Measurements from ENCODE around the gene SEM1. TPM values are rescaled to one million over a fixed set of nuclear protein-coding genes. Genes with fewer than 3 reads are reported as not detected.
"Not testable (repeated sequence)": the region's sequence is repeated elsewhere in the genome, so short reads cannot be mapped to it uniquely, and the experiment has no call there.

SEM1 gene
- 10 to 100 TPM; 15.2 to 24.9 TPM for total RNA-seq
- 21.6 to 33.4 reads per million in 2 donors for total RNA-seq

- H3K36me3 Mint-ChIP-seq (ENCODE audit: low read depth) = no peaks in the 10 kb centered on the region
- peaks cover 21% of the 10 kb centered on the region for H3K4me1 Mint-ChIP-seq
- H3K4me3 Mint-ChIP-seq = peak within 1 kb of the TSS; percentile 99
- H3K27me3 Mint-ChIP-seq = no peaks in the 10 kb centered on the region
- H3K27ac Mint-ChIP-seq = peak within 1 kb of the TSS; percentile 98
- ATAC-seq (peak; percentile 88), DNase-seq (peak; percentile 28 to 46 (median 32))
- no peaks in the 10 kb centered on the region for H3K9me3 ChIP-seq (ENCODE audit: control insufficient read depth, low read length, poor library complexity, severe bottlenecking)
These were observed at the start of gene SEM1 for GRCh38 chr7:96709381-96710228. SEM1 (minus strand) TSS chr7:96709846; CDS start chr7:96709763, 83 bp downstream.

DNA sequence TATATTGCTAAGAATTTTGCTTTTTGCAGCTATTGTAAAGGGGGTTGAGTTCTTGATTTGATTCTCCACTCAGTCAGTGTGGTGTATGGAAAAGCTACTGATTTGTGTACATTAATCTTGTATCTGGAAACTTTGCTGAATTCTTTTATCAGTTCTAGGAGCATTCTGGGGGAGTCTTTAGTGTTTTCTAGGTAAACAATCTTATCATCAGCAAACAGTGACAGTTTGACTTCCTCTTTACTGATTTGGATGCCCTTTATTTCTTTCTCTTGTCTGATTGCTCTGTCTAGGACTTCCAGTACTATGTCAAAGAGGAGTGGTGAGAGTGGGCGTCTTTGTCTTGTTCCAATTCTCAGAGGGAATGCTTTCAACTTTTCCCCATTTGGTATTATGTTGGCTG, 48.2 kb upstream of the SEM1 start:
- DNase-seq; H3K9me3 ChIP-seq (ENCODE audit: control insufficient read depth, low read length, poor library complexity, severe bottlenecking); H3K36me3 Mint-ChIP-seq (ENCODE audit: low read depth); H3K27ac Mint-ChIP-seq; ATAC-seq; H3K4me1 Mint-ChIP-seq; H3K4me3 Mint-ChIP-seq: not testable (repeated sequence)
- H3K27me3 Mint-ChIP-seq = peaks cover 12% of the 10 kb centered on the region

DNA sequence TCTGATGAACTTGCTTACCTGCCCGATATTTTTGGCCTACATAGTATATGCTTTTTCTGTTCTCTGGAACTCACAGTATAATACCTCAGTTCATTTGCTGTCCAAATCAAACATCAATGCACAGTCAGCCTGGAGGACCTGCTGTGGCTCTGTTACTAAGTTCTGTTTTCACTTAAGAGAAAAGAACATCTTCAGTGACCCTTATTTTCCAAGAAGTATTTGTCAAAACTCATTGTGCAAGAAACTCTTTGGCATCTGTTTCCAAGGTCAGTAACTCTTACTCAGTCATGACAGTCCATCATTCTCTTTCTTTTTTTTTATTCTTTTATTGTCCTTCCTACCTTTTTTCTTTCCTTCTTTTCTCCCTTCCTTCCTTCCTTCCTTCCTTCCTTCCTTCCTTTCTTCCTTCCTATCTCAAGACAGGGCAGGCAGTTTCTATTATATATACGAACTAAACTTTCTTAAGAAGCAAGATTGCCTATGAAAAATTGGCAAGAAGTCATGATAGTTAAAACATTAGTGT, 37.8 kb upstream of the SEM1 start:
- Mint-ChIP-seq H3K27ac (no peak overlapping the region), H3K36me3 (ENCODE audit: low read depth) (peaks cover 2% of the 10 kb centered on the region), H3K27me3 (peaks cover 6% of the 10 kb centered on the region), H3K4me1 (no peaks in the 10 kb centered on the region), H3K4me3 (no peak overlapping the region)
- DNase-seq (no peak), ATAC-seq (no peak)
- no peaks in the 10 kb centered on the region for H3K9me3 ChIP-seq (ENCODE audit: control insufficient read depth, low read length, poor library complexity, severe bottlenecking)

DNA sequence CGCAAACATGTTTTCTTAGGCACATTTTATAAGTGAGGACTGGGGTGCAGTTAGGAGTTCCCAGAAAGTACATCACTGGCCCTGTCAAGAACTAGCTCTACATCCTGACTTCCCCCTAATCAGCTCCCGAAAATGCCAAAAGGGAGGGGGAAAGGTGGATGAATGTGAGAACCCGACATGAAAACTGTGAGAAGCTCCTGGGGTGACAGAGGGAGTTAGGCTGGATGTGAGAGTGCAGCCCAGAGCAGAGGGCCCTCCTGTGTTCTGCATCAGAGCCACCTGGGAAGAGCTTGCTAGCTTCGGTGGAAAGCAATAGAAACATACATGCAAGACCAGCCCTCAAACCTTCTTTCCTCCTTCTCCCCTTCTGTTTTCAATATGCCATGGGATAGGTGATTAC, 30.5 kb upstream of the SEM1 start:
- ATAC-seq (no peak), DNase-seq (no peak)
- Mint-ChIP-seq H3K4me1 (no peaks in the 10 kb centered on the region), H3K4me3 (no peak overlapping the region), H3K27ac (no peak overlapping the region), H3K27me3 (peaks cover 34% of the 10 kb centered on the region), H3K36me3 (ENCODE audit: low read depth) (no peaks in the 10 kb centered on the region)
- no peaks in the 10 kb centered on the region for H3K9me3 ChIP-seq (ENCODE audit: control insufficient read depth, low read length, poor library complexity, severe bottlenecking)

DNA sequence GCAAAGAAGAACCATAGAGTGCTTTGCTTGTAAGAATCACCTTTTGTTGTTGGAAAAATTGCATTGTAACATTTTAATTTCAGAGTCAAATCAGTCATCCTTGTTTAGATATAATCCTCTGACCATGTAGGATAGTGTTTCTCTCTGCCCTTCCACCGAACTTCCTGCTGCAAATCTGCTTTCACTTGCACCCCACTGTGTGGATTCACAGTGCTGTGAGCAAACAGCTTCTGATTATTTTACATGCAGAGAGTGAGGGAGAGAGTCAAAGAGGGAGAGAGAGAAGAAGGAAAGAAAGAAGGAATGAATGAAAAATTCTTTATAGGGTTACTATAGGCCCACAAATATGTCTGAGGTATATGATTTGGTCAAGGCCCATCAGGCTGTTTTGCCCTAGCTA, 30.0 kb upstream of the SEM1 start:
- Mint-ChIP-seq H3K27me3 (peaks cover 29% of the 10 kb centered on the region), H3K4me1 (no peaks in the 10 kb centered on the region), H3K27ac (no peak overlapping the region), H3K36me3 (ENCODE audit: low read depth) (no peaks in the 10 kb centered on the region), H3K4me3 (no peak overlapping the region)
- H3K9me3 ChIP-seq (ENCODE audit: control insufficient read depth, low read length, poor library complexity, severe bottlenecking) = no peaks in the 10 kb centered on the region
- ATAC-seq (no peak), DNase-seq (no peak)

GRCh38 chr7:96739167-96739566, 29.5 kb upstream of the SEM1 start:
- H3K4me3 Mint-ChIP-seq = no peak overlapping the region
- no peak for DNase-seq
- H3K36me3 Mint-ChIP-seq (ENCODE audit: low read depth) = no peaks in the 10 kb centered on the region
- no peaks in the 10 kb centered on the region for H3K4me1 Mint-ChIP-seq
- no peaks in the 10 kb centered on the region for H3K9me3 ChIP-seq (ENCODE audit: control insufficient read depth, low read length, poor library complexity, severe bottlenecking)
- H3K27ac Mint-ChIP-seq = no peak overlapping the region
- no peak for ATAC-seq
- peaks cover 30% of the 10 kb centered on the region for H3K27me3 Mint-ChIP-seq

GRCh38 chr7:96738705-96739104, 29.1 kb upstream of the SEM1 start:
- Mint-ChIP-seq H3K4me1 (no peaks in the 10 kb centered on the region), H3K27ac (no peak overlapping the region), H3K27me3 (peaks cover 33% of the 10 kb centered on the region), H3K4me3 (no peak overlapping the region), H3K36me3 (ENCODE audit: low read depth) (no peaks in the 10 kb centered on the region)
- DNase-seq (no peak), ATAC-seq (no peak)
- no peaks in the 10 kb centered on the region for H3K9me3 ChIP-seq (ENCODE audit: control insufficient read depth, low read length, poor library complexity, severe bottlenecking)

GRCh38 chr7:96737545-96738050, 28.0 kb upstream of the SEM1 start:
- H3K9me3 ChIP-seq (ENCODE audit: control insufficient read depth, low read length, poor library complexity, severe bottlenecking) = no peaks in the 10 kb centered on the region
- Mint-ChIP-seq H3K36me3 (ENCODE audit: low read depth) (no peaks in the 10 kb centered on the region), H3K27ac (no peak overlapping the region), H3K4me3 (no peak overlapping the region), H3K4me1 (no peaks in the 10 kb centered on the region), H3K27me3 (peaks cover 42% of the 10 kb centered on the region)
- DNase-seq (no peak), ATAC-seq (no peak)

DNA sequence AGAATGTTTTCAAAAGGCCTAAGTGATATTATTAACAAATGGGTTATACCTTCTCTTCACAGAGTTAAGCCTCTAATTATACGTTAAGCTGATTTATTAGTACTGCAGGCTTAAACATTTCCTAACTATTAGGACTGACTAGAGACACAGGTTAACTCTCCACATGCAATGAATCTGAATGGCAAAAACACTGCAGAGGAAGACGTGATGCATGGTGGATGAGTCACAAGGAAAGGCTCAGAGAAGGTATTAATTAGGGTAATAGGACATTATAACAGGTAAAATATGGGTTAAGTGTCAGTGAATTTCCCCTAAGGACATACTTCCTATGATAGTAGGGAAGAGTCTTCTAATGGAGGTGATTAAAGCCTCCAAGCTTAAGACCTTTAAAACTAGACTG, 24.7 kb upstream of the SEM1 start:
- Mint-ChIP-seq H3K36me3 (ENCODE audit: low read depth) (no peaks in the 10 kb centered on the region), H3K27me3 (peaks cover 23% of the 10 kb centered on the region), H3K4me3 (no peak overlapping the region), H3K27ac (no peak overlapping the region), H3K4me1 (no peaks in the 10 kb centered on the region)
- DNase-seq (no peak), ATAC-seq (no peak)
- H3K9me3 ChIP-seq (ENCODE audit: control insufficient read depth, low read length, poor library complexity, severe bottlenecking) = no peaks in the 10 kb centered on the region

- ATAC-seq (no peak), DNase-seq (no peak)
- no peaks in the 10 kb centered on the region for H3K36me3 Mint-ChIP-seq (ENCODE audit: low read depth)
- H3K4me1 Mint-ChIP-seq = no peaks in the 10 kb centered on the region
- H3K9me3 ChIP-seq (ENCODE audit: control insufficient read depth, low read length, poor library complexity, severe bottlenecking) = no peaks in the 10 kb centered on the region
- no peak overlapping the region for H3K4me3 Mint-ChIP-seq
- H3K27me3 Mint-ChIP-seq = peaks cover 20% of the 10 kb centered on the region
- no peak overlapping the region for H3K27ac Mint-ChIP-seq
These were observed 20.2 kb upstream of the SEM1 start for GRCh38 chr7:96729820-96730219.

- no peak for ATAC-seq
- Mint-ChIP-seq H3K4me3 (no peak overlapping the region), H3K36me3 (ENCODE audit: low read depth) (peaks cover 3% of the 10 kb centered on the region), H3K27me3 (peaks cover 18% of the 10 kb centered on the region), H3K4me1 (no peaks in the 10 kb centered on the region), H3K27ac (no peak overlapping the region)
- H3K9me3 ChIP-seq (ENCODE audit: control insufficient read depth, low read length, poor library complexity, severe bottlenecking) = no peaks in the 10 kb centered on the region
- DNase-seq = no peak
These were observed 18.5 kb upstream of the SEM1 start for GRCh38 chr7:96728139-96728538.

DNA sequence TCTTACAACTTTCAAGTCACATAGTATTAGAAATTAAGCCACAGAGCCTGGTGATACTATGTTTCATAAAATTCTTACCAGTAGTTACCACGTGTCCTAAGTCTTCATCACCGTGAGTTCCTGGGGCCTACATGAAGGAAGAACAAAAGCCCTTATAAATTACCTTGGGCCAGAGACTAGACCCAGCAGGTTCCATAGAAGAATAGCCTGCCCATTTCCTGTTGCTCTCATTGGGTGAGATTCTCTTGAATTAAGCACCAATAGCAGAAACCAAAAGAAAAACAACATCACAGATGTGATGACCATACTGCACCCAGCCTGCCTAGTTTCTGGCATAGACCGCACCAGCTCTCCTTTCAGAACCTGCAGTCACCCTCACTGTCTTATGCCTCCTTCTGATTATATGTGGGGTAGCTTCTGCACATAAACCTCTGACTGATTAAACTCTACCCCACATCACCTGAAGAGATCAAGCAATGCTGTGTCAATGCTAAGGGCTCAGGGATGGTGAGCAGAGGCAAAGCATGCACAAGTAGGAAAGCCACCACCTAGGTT, 18.0 kb upstream of the SEM1 start:
- no peak for DNase-seq

GRCh38 chr7:96723622-96724021, 14.0 kb upstream of the SEM1 start:
- no peak for DNase-seq
- ATAC-seq = no peak
- peaks cover 3% of the 10 kb centered on the region for H3K36me3 Mint-ChIP-seq (ENCODE audit: low read depth)
- H3K27me3 Mint-ChIP-seq = peaks cover 33% of the 10 kb centered on the region
- H3K4me1 Mint-ChIP-seq = no peaks in the 10 kb centered on the region
- H3K27ac Mint-ChIP-seq = no peak overlapping the region
- H3K9me3 ChIP-seq (ENCODE audit: control insufficient read depth, low read length, poor library complexity, severe bottlenecking) = no peaks in the 10 kb centered on the region
- H3K4me3 Mint-ChIP-seq = no peak overlapping the region

More for the DNA sequence above, 18.0 kb upstream of the SEM1 start:
- H3K9me3 ChIP-seq (ENCODE audit: control insufficient read depth, low read length, poor library complexity, severe bottlenecking) = no peaks in the 10 kb centered on the region
- no peak for ATAC-seq
- peaks cover 3% of the 10 kb centered on the region for H3K36me3 Mint-ChIP-seq (ENCODE audit: low read depth)
- peaks cover 13% of the 10 kb centered on the region for H3K27me3 Mint-ChIP-seq
- H3K4me1 Mint-ChIP-seq = no peaks in the 10 kb centered on the region
- H3K4me3 Mint-ChIP-seq = no peak overlapping the region
- no peak overlapping the region for H3K27ac Mint-ChIP-seq

Measured in T-helper 17 cell (primary cell).